ENCODE results near the gene XIRP2. TPM values are rescaled to one million over a fixed set of nuclear protein-coding genes. Genes with fewer than 3 reads are reported as not detected.

XIRP2 gene
- total RNA-seq, 1 experiment from 2014 or later = not detected

- TF ChIP-seq CTCF (IDR thresholded peaks at IDR 0.05; ENCODE audit: unreplicated experiment) = no peak
- intact Hi-C loops (cut with micrococcal nuclease; ENCODE audit: unreplicated experiment) = loop anchor here (2.0 to 10.0 kb wide), 2 partner anchors 315 to 363 kb away; no protein-coding TSS in a partner anchor
- no peaks in the 10 kb centered on the region for H3K27me3 Mint-ChIP-seq (ENCODE audit: unreplicated experiment)
- BruUV-seq (replicated peaks) = no TSS peak
- no peak for DNase-seq
- H3K27ac Mint-ChIP-seq (ENCODE audit: unreplicated experiment) = no peak overlapping the region
- no peaks in the 10 kb centered on the region for H3K9me3 Mint-ChIP-seq (ENCODE audit: low read depth, unreplicated experiment)
- CTCF ChIA-PET = no interaction called here
- H3K4me1 Mint-ChIP-seq (ENCODE audit: low read depth, unreplicated experiment) = no peaks in the 10 kb centered on the region
- no peak overlapping the region for H3K4me3 Mint-ChIP-seq (ENCODE audit: low read depth, unreplicated experiment)
- no peaks in the 10 kb centered on the region for H3K36me3 Mint-ChIP-seq (ENCODE audit: insufficient read depth, unreplicated experiment)
Observed at GRCh38 chr2:166897666-166898065, 9.4 kb downstream of the XIRP2 start.

- H3K36me3 Mint-ChIP-seq (ENCODE audit: insufficient read depth, unreplicated experiment) = no peaks in the 10 kb centered on the region
- no peaks in the 10 kb centered on the region for H3K27me3 Mint-ChIP-seq (ENCODE audit: unreplicated experiment)
- no TSS peak for BruUV-seq (replicated peaks)
- no peaks in the 10 kb centered on the region for H3K4me1 Mint-ChIP-seq (ENCODE audit: low read depth, unreplicated experiment)
- H3K4me3 Mint-ChIP-seq (ENCODE audit: low read depth, unreplicated experiment) = no peak overlapping the region
- intact Hi-C loops (cut with micrococcal nuclease; ENCODE audit: unreplicated experiment) = loop anchor here (10.0 kb wide), 1 partner anchor 365 kb away; no protein-coding TSS in a partner anchor
- H3K9me3 Mint-ChIP-seq (ENCODE audit: low read depth, unreplicated experiment) = no peaks in the 10 kb centered on the region
- DNase-seq = no peak
- no peak overlapping the region for H3K27ac Mint-ChIP-seq (ENCODE audit: unreplicated experiment)
- TF ChIP-seq CTCF (IDR thresholded peaks at IDR 0.05; ENCODE audit: unreplicated experiment) = no peak
- CTCF ChIA-PET = no interaction called here
Observed at GRCh38 chr2:166899676-166900075, 11.4 kb downstream of the XIRP2 start.

GRCh38 chr2:166900700-166901099 is 12.4 kb downstream of the XIRP2 start:
- H3K27ac Mint-ChIP-seq (ENCODE audit: unreplicated experiment) = no peak overlapping the region
- no peak for TF ChIP-seq CTCF (IDR thresholded peaks at IDR 0.05; ENCODE audit: unreplicated experiment)

GRCh38 chr2:166901336-166901735 is 13.1 kb downstream of the XIRP2 start:
- TF ChIP-seq CTCF (IDR thresholded peaks at IDR 0.05; ENCODE audit: unreplicated experiment) = no peak
- H3K27me3 Mint-ChIP-seq (ENCODE audit: unreplicated experiment) = no peaks in the 10 kb centered on the region
- no peak for DNase-seq
- no peak overlapping the region for H3K4me3 Mint-ChIP-seq (ENCODE audit: low read depth, unreplicated experiment)
- H3K9me3 Mint-ChIP-seq (ENCODE audit: low read depth, unreplicated experiment) = no peaks in the 10 kb centered on the region
- CTCF ChIA-PET = no interaction called here
- intact Hi-C loops (cut with micrococcal nuclease; ENCODE audit: unreplicated experiment) = no loop called here
- no peaks in the 10 kb centered on the region for H3K4me1 Mint-ChIP-seq (ENCODE audit: low read depth, unreplicated experiment)
- no peak overlapping the region for H3K27ac Mint-ChIP-seq (ENCODE audit: unreplicated experiment)
- no peaks in the 10 kb centered on the region for H3K36me3 Mint-ChIP-seq (ENCODE audit: insufficient read depth, unreplicated experiment)
- no TSS peak for BruUV-seq (replicated peaks)

More at GRCh38 chr2:166900700-166901099, 12.4 kb downstream of the XIRP2 start:
- DNase-seq = peak; percentile 14
- Mint-ChIP-seq H3K4me3 (ENCODE audit: low read depth, unreplicated experiment) (no peak overlapping the region), H3K4me1 (ENCODE audit: low read depth, unreplicated experiment) (no peaks in the 10 kb centered on the region), H3K9me3 (ENCODE audit: low read depth, unreplicated experiment) (no peaks in the 10 kb centered on the region), H3K36me3 (ENCODE audit: insufficient read depth, unreplicated experiment) (no peaks in the 10 kb centered on the region), H3K27me3 (ENCODE audit: unreplicated experiment) (no peaks in the 10 kb centered on the region)
- no TSS peak for BruUV-seq (replicated peaks)
- CTCF ChIA-PET = no interaction called here
- intact Hi-C loops (cut with micrococcal nuclease; ENCODE audit: unreplicated experiment) = no loop called here

Measured in Calu3 (cell line).